Smooth muscle cell (in vitro differentiated cells): ENCODE data around the gene SI. TPM values are rescaled to one million over a fixed set of nuclear protein-coding genes. Genes with fewer than 3 reads are reported as not detected.
A peak's percentile ranks its signal among the peaks of the same experiment; 100 is the strongest.

Experiments used
- DNase-seq: peaks from one replicate; lab custom pipeline; 2025; ENCODE audit not compliant: unreplicated experiment; lab: John Stamatoyannopoulos, UW
- H2AFZ ChIP-seq: fragments of 200-600 bp; sonication (generic); 2 replicates; pipeline ENCODE4 v1.6.0; 2016; ENCODE audit warnings: antibody characterized with exemption, low read depth, mild to moderate bottlenecking
- H3F3A ChIP-seq: fragments of 200-600 bp; sonication (generic); 2 replicates; pipeline ENCODE4 v1.6.0; 2017; ENCODE audit warnings: antibody characterized with exemption, low read depth
- H3K27ac ChIP-seq: fragments of 200-600 bp; sonication (generic); 2 replicates; pipeline ENCODE4 v1.5.1; 2016; ENCODE audit warnings: low read depth, mild to moderate bottlenecking
- H3K27me3 ChIP-seq: fragments of 200-600 bp; sonication (generic); 2 replicates; pipeline ENCODE4 v1.6.1; 2016; ENCODE audit warnings: low read depth, mild to moderate bottlenecking
- H3K36me3 ChIP-seq: fragments of 200-600 bp; sonication (generic); 2 replicates; pipeline ENCODE4 v1.5.1; 2016; ENCODE audit warnings: low read depth
- H3K4me1 ChIP-seq: fragments of 200-600 bp; sonication (generic); 2 replicates; pipeline ENCODE4 v1.5.1; 2016; ENCODE audit warnings: low read depth
- H3K4me2 ChIP-seq: fragments of 200-600 bp; sonication (generic); 2 replicates; pipeline ENCODE4 v1.6.0; 2016; ENCODE audit warnings: mild to moderate bottlenecking
- H3K4me3 ChIP-seq: fragments of 200-600 bp; sonication (generic); 2 replicates; pipeline ENCODE4 v1.5.1; 2016; ENCODE audit warnings: mild to moderate bottlenecking
- H3K79me2 ChIP-seq: fragments of 200-600 bp; sonication (generic); 2 replicates; pipeline ENCODE4 v1.6.0; 2016; ENCODE audit warnings: low read depth, mild to moderate bottlenecking
- H3K9ac ChIP-seq: fragments of 200-600 bp; sonication (generic); 2 replicates; pipeline ENCODE4 v1.6.0; 2016; ENCODE audit warnings: low read depth
- H3K9me3 ChIP-seq: fragments of 200-600 bp; sonication (generic); replicated peaks from 2 replicates; pipeline ENCODE4 v1.5.1; 2016; ENCODE audit warnings: low read depth
- H4K20me1 ChIP-seq: fragments of 200-600 bp; sonication (generic); 2 replicates; pipeline ENCODE4 v1.6.0; 2016; ENCODE audit warnings: low read depth
- CTCF ChIP-seq: fragments of 200-600 bp; sonication (generic); IDR thresholded peaks from 2 replicates; pipeline ENCODE4 v1.5.1; 2017; ENCODE audit warnings: borderline replicate concordance, mild to moderate bottlenecking, antibody characterized with exemption; ENCODE audit not compliant: insufficient read depth, poor library complexity, severe bottlenecking
- WGBS: methylation state at CpG from one replicate; pipeline ENCODE4 v1.1.7; 2016; ENCODE audit warnings: low lambda C conversion rate; 5-methylcytosine and 5-hydroxymethylcytosine counted together
- polyA plus RNA-seq: library from polyadenylated mRNA; unstranded; fragments of >200 nt; fragmentation: Nextera tagmentation; extraction: Ambion mirVana; gene quantifications from 2 replicates; pipeline ENCODE4 v1.2.1, GENCODE V29; 2016
- small RNA-seq: library from RNA; depleted of rRNA; stranded (forward); fragments of <200 nt; gene quantifications from one replicate; pipeline ENCODE3, GENCODE V24; 2014
- total RNA-seq: library from RNA; depleted of rRNA; stranded (reverse); fragments of >200 nt; gene quantifications from 2 replicates; pipeline ENCODE4 v1.2.3, GENCODE V29; 2014

The SI gene
- total and polyA plus RNA-seq, 2 experiments from 2014 or later, result not detected

- TF ChIP-seq CTCF, result no peak
- Histone ChIP-seq H3K4me3 (no peak overlapping the region), H4K20me1 (no peaks in the 10 kb centered on the region), H3K9ac (no peak overlapping the region), H3K4me2 (peak overlapping the region; percentile 7), H3F3A (no peaks in the 10 kb centered on the region), H3K79me2 (no peaks in the 10 kb centered on the region), H3K4me1 (no peaks in the 10 kb centered on the region), H3K9me3 (no peaks in the 10 kb centered on the region), H3K36me3 (no peaks in the 10 kb centered on the region), H2AFZ (no peak overlapping the region), H3K27me3 (no peaks in the 10 kb centered on the region), H3K27ac (no peak overlapping the region)
- no peak for DNase-seq
- 15% methylated on average over 2 of the region's 2 CpGs for WGBS
Observed at GRCh38 chr3:164929642-164930041, 148.7 kb downstream of the SI start.

Small RNA genes lying within 50 kb of the gene (small RNA-seq; reads per million reads assigned to genes)
- gene RF00019, result not detected

Other genes starting within 250 kb of the SI start
- not detected in 2 replicates for gene SLITRK3, start 117.9 kb upstream of the SI start, total RNA-seq
- not detected in 2 replicates for gene SLITRK3, start 117.9 kb upstream of the SI start, polyA plus RNA-seq